ENCODE measurements around the gene RHBDF2.

- TF ChIP-seq CTCF (IDR thresholded peaks at IDR 0.05) (no peak), POLR2A (IDR thresholded peaks at IDR 0.05) (no peak)
These were observed 8.2 kb downstream of the RHBDF2 start for GRCh38 chr17:76492989-76493501.

Data from testis (tissue), 2 donors.